ENCODE data around the gene CHPF.

CHPF gene

GRCh38 chr2:219573166-219573565 is 29.6 kb upstream of the CHPF start:
- TF ChIP-seq POLR2AphosphoS5 (IDR thresholded peaks at IDR 0.05; ENCODE audit: low read depth, low read length), result no peak
- TF ChIP-seq, protein P1, sequence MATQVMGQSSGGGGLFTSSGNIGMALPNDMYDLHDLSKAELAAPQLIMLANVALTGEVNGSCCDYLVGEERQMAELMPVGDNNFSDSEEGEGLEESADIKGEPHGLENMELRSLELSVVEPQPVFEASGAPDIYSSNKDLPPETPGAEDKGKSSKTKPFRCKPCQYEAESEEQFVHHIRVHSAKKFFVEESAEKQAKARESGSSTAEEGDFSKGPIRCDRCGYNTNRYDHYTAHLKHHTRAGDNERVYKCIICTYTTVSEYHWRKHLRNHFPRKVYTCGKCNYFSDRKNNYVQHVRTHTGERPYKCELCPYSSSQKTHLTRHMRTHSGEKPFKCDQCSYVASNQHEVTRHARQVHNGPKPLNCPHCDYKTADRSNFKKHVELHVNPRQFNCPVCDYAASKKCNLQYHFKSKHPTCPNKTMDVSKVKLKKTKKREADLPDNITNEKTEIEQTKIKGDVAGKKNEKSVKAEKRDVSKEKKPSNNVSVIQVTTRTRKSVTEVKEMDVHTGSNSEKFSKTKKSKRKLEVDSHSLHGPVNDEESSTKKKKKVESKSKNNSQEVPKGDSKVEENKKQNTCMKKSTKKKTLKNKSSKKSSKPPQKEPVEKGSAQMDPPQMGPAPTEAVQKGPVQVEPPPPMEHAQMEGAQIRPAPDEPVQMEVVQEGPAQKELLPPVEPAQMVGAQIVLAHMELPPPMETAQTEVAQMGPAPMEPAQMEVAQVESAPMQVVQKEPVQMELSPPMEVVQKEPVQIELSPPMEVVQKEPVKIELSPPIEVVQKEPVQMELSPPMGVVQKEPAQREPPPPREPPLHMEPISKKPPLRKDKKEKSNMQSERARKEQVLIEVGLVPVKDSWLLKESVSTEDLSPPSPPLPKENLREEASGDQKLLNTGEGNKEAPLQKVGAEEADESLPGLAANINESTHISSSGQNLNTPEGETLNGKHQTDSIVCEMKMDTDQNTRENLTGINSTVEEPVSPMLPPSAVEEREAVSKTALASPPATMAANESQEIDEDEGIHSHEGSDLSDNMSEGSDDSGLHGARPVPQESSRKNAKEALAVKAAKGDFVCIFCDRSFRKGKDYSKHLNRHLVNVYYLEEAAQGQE (IDR thresholded peaks at IDR 0.05; ENCODE audit: insufficient read depth in 1 of 2, low read depth in 2 of 2, low read length in 2 of 2), result no peak
- no peak for TF ChIP-seq FOXP2 (optimal IDR thresholded peaks at IDR 0.05; ENCODE audit: borderline replicate concordance, extremely low read depth, extremely low read length, insufficient read depth)
- no peak for TF ChIP-seq SIN3A (IDR thresholded peaks at IDR 0.05; ENCODE audit: borderline replicate concordance, insufficient read depth, low read length)
- no peak for TF ChIP-seq TAF1 (IDR thresholded peaks at IDR 0.05; ENCODE audit: borderline replicate concordance, insufficient read depth, low read length)

- no peak for TF ChIP-seq SIN3A (IDR thresholded peaks at IDR 0.05; ENCODE audit: borderline replicate concordance, insufficient read depth, low read length)
Observed at GRCh38 chr2:219572237-219573001, 28.8 kb upstream of the CHPF start, which contains the start of gene INHA. TSS of gene INHA (plus strand) at chr2:219572310. CDS start at chr2:219572375, 65 bp downstream.

- TF ChIP-seq POLR2AphosphoS5 (IDR thresholded peaks at IDR 0.05; ENCODE audit: low read depth, low read length) (peak; percentile 57; the same call in 1 of the 2 replicates), SIN3A (IDR thresholded peaks at IDR 0.05; ENCODE audit: borderline replicate concordance, insufficient read depth, low read length) (no peak)
Observed at GRCh38 chr2:219571311-219572236, 28.0 kb upstream of the CHPF start, which contains the start of gene OBSL1. TSS of gene OBSL1 (minus strand) at chr2:219571539. CDS start at chr2:219571232, 307 bp downstream.

GRCh38 chr2:219570924-219571310 is 27.3 kb upstream of the CHPF start:
- TF ChIP-seq, protein P1 (IDR thresholded peaks at IDR 0.05; ENCODE audit: insufficient read depth in 1 of 2, low read depth in 2 of 2, low read length in 2 of 2), result no peak
- no peak for TF ChIP-seq FOXP2 (optimal IDR thresholded peaks at IDR 0.05; ENCODE audit: borderline replicate concordance, extremely low read depth, extremely low read length, insufficient read depth)
- TF ChIP-seq POLR2AphosphoS5 (IDR thresholded peaks at IDR 0.05; ENCODE audit: low read depth, low read length), result no peak
- TF ChIP-seq SIN3A (IDR thresholded peaks at IDR 0.05; ENCODE audit: borderline replicate concordance, insufficient read depth, low read length), result no peak
- no peak for TF ChIP-seq TAF1 (IDR thresholded peaks at IDR 0.05; ENCODE audit: borderline replicate concordance, insufficient read depth, low read length)

DNA sequence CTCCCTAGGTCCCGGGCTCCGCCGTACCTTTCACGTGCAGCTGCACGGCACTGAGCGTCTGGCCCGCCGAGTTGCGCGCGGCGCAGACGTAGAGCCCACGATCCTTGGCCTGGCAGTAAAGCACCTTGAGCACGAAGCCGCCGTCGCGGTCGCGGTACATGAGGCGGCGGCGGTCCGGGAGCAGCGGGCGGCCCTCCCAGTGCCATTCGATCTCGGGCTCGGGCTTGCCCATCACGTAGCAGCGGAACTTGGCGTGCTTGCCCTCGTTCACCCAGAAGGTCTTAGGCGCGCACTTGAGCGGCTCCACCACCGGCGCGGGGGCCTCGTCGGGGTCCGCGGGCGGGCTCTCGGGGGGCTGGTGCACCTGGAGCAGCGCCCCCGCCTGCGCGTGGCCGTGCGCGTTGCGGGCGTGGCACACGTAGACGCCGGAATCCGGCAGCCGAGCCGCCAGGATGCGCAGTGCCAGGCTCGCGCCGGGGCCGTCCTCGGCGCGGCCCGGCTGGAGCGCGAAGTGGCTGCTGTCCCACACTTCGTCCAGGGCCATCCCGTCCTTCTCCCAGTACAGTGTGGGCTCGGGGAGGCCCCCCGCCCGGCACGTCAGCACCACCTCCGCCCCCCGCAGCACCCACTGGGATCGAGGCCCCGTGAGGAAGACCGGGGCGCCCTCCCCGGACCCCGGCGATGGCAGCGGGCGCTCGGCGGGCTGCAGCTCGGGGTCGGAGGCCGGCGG is 26.8 kb upstream of the CHPF start:
- TF ChIP-seq POLR2AphosphoS5 (IDR thresholded peaks at IDR 0.05; ENCODE audit: low read depth, low read length) (no peak), TAF1 (IDR thresholded peaks at IDR 0.05; ENCODE audit: borderline replicate concordance, insufficient read depth, low read length) (no peak), FOXP2 (optimal IDR thresholded peaks at IDR 0.05; ENCODE audit: borderline replicate concordance, extremely low read depth, extremely low read length, insufficient read depth) (no peak), SIN3A (IDR thresholded peaks at IDR 0.05; ENCODE audit: borderline replicate concordance, insufficient read depth, low read length) (no peak)
- TF ChIP-seq, protein P1 (IDR thresholded peaks at IDR 0.05; ENCODE audit: insufficient read depth in 1 of 2, low read depth in 2 of 2, low read length in 2 of 2), result no peak

Measured in PFSK-1 (cell line).